Measurements from ENCODE around the gene TLN1. TPM values are rescaled to one million over a fixed set of nuclear protein-coding genes. Genes with fewer than 3 reads are reported as not detected.

Gene TLN1
- total RNA-seq (2014; rRNA removed; shearing (Covaris generic)) = 146 and 195 TPM in 2 replicates

GRCh38 chr9:35732185-35732799, at the start of gene TLN1, which contains the start of gene CREB3:
TLN1 (minus strand) TSS chr9:35732195; CDS start chr9:35725694, 6,501 bp downstream.
CREB3 (plus strand) TSS chr9:35732666; CDS start chr9:35732773, 107 bp downstream.
- peak; percentile 96 for DNase-seq (ENCODE audit: low spot score)
- in situ Hi-C loops (cut with HindIII; ENCODE audit: low sequenced_read_pairs) = no loop called here

- no peak for DNase-seq (ENCODE audit: low spot score)
- in situ Hi-C loops (cut with HindIII; ENCODE audit: low sequenced_read_pairs) = no loop called here
Observed at GRCh38 chr9:35781066-35781465, 49.1 kb upstream of the TLN1 start.

GRCh38 chr9:35778496-35778895, 46.5 kb upstream of the TLN1 start:
- no peak for DNase-seq (ENCODE audit: low spot score)
- in situ Hi-C loops (cut with HindIII; ENCODE audit: low sequenced_read_pairs) = no loop called here

- in situ Hi-C loops (cut with HindIII; ENCODE audit: low sequenced_read_pairs) = no loop called here
Observed at GRCh38 chr9:35776018-35776417, 44.0 kb upstream of the TLN1 start.

GRCh38 chr9:35774907-35775635, 43.1 kb upstream of the TLN1 start:
- DNase-seq (ENCODE audit: low spot score) = peak; percentile 81
- in situ Hi-C loops (cut with HindIII; ENCODE audit: low sequenced_read_pairs) = no loop called here

More at GRCh38 chr9:35776018-35776417, 44.0 kb upstream of the TLN1 start:
- no peak for DNase-seq (ENCODE audit: low spot score)

DNA sequence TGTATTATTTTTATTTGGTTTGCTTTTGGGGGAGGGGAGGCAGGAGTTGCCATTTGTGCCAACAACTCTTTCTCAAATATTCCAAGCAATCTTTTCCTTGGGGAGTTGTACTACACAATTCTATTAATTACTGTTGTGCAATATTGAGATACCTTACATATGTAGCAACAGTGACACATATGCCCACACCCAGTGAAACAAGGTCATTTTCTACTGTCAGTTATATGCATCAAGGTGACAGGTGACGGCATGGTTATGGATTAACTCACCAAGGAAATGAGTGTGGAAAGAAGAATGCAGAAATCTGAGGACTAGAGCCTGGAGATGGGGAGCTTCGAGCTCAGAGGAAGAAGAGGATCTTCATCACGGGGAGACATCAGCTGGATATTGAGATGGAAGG, 39.9 kb upstream of the TLN1 start:
- in situ Hi-C loops (cut with HindIII; ENCODE audit: low sequenced_read_pairs) = no loop called here
- DNase-seq (ENCODE audit: low spot score) = no peak

DNA sequence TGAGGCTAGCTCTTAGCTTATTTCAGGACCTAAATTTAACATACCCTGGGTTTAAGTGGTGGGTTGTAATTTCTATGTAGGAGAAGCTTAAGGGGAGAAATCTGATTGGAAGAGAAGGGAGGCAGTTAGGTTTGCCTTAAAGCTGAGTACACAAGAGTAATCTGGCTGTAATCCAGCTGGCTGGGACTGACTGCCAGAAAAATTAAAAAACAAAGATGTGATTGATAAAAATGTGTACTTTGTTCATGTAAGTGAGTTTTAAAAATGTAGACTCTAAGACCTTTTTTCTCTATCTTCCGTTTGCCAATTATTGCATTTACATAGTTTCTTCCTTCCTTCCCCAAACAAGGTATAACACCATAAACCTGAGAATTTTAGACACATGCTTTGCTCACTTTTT, 39.5 kb upstream of the TLN1 start:
- in situ Hi-C loops (cut with HindIII; ENCODE audit: low sequenced_read_pairs) = no loop called here
- peak; percentile 63 for DNase-seq (ENCODE audit: low spot score)

- DNase-seq (ENCODE audit: low spot score) = peak; percentile 97
- in situ Hi-C loops (cut with HindIII; ENCODE audit: low sequenced_read_pairs) = no loop called here
Observed at GRCh38 chr9:35771075-35771433, 39.1 kb upstream of the TLN1 start.

- in situ Hi-C loops (cut with HindIII; ENCODE audit: low sequenced_read_pairs) = no loop called here
Observed at GRCh38 chr9:35769763-35770162, 37.8 kb upstream of the TLN1 start.

GRCh38 chr9:35767458-35767857, 35.5 kb upstream of the TLN1 start:
- DNase-seq (ENCODE audit: low spot score) = no peak
- in situ Hi-C loops (cut with HindIII; ENCODE audit: low sequenced_read_pairs) = no loop called here

More at GRCh38 chr9:35769763-35770162, 37.8 kb upstream of the TLN1 start:
- DNase-seq (ENCODE audit: low spot score) = no peak

DNA sequence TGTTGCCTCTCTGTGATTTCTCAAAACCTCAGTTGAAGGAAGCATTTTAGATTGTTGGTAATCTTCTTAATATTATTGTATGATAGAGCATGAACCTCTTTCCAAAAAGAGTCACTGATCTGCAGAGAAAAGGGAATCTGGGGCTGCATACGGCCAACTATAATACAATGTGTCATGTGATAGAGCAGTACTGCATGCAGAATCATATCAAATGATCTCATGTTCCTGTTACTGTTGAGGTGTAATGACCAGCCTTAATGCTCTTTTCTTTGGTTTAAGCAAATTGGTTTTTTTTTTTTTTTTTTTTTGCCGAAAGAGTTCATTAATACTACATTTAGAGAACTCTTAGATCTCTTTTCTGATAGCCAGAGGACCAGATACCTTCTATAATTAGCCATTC, 35.0 kb upstream of the TLN1 start:
- in situ Hi-C loops (cut with HindIII; ENCODE audit: low sequenced_read_pairs) = no loop called here
- no peak for DNase-seq (ENCODE audit: low spot score)

DNA sequence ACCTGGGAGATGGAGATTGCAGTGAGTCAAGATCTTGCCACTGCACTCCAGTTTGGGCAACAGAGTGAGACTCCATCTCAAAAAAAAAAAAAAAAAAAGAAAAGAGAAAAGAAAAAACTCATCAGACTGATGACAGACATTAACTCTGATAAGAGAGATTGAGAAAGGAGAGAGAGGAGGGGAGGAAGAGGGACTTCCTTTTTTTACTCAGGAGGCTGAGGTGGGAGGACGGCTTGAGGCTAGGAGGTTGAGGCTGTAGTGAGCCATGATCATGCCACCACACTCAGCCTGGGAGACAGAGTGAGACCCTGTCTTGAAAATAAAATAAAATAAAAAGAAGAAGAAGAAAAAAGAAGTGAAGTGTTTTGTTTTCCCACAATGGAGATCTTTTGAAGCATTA, 31.8 kb upstream of the TLN1 start:
- DNase-seq (ENCODE audit: low spot score) = no peak
- in situ Hi-C loops (cut with HindIII; ENCODE audit: low sequenced_read_pairs) = no loop called here

GRCh38 chr9:35763181-35763580, 31.2 kb upstream of the TLN1 start:
- in situ Hi-C loops (cut with HindIII; ENCODE audit: low sequenced_read_pairs) = no loop called here

DNA sequence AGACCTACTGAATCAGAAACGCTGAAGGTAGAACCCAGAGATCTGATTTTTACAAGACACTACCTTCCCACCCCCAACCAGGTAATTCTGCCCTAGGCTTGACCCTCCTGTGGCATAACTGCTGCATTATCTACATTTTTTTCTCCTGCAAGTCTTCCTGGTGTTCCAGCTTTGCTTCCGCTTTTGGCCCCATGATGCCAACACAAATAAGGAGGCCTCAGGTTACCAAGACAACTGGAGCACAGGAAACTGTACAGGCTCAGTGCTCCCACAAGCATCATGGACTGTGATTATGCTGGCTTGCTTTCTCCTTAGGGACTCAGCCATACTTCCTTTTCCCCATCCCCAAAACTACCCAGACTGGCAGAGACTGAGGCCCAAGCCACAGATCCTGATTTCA, 28.7 kb upstream of the TLN1 start:
- DNase-seq (ENCODE audit: low spot score) = no peak

More at GRCh38 chr9:35763181-35763580, 31.2 kb upstream of the TLN1 start:
- no peak for DNase-seq (ENCODE audit: low spot score)

GRCh38 chr9:35759795-35760194, 27.8 kb upstream of the TLN1 start:
- in situ Hi-C loops (cut with HindIII; ENCODE audit: low sequenced_read_pairs) = no loop called here
- no peak for DNase-seq (ENCODE audit: low spot score)

More for the DNA sequence above, 28.7 kb upstream of the TLN1 start:
- in situ Hi-C loops (cut with HindIII; ENCODE audit: low sequenced_read_pairs) = no loop called here

DNA sequence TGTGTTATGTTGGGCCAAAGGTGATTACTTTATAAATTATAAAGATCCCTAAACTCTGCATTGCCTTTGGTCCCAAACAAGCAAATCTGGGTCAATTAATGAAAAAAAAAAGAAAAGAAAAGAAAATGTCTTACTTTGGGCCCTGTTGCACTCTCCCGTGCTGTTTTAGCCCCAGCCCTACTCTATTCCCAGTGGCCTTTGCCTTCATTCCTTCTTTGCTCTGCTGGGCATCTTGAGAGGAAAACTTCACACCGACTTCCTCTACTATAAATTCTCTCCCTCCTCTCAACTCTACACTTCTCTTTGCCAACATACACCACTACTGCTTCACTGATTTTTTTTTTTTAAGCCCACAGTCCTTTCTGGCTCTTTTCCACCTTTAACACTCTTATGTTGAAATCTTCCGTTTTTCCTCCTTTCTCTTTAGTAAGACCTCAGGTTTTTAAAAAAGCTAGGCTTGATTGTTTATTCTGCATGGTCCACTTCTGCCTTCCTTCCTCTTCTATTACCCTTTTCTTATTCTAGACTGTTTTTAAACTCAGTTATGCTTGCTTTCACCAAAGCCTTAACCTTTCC, 26.6 kb upstream of the TLN1 start:
- in situ Hi-C loops (cut with HindIII; ENCODE audit: low sequenced_read_pairs) = no loop called here
- no peak for DNase-seq (ENCODE audit: low spot score)

GRCh38 chr9:35757892-35758275, 25.9 kb upstream of the TLN1 start:
- DNase-seq (ENCODE audit: low spot score) = no peak
- in situ Hi-C loops (cut with HindIII; ENCODE audit: low sequenced_read_pairs) = no loop called here

GRCh38 chr9:35757226-35757891, 25.4 kb upstream of the TLN1 start:
- DNase-seq (ENCODE audit: low spot score) = peak; percentile 83
- in situ Hi-C loops (cut with HindIII; ENCODE audit: low sequenced_read_pairs) = no loop called here

DNA sequence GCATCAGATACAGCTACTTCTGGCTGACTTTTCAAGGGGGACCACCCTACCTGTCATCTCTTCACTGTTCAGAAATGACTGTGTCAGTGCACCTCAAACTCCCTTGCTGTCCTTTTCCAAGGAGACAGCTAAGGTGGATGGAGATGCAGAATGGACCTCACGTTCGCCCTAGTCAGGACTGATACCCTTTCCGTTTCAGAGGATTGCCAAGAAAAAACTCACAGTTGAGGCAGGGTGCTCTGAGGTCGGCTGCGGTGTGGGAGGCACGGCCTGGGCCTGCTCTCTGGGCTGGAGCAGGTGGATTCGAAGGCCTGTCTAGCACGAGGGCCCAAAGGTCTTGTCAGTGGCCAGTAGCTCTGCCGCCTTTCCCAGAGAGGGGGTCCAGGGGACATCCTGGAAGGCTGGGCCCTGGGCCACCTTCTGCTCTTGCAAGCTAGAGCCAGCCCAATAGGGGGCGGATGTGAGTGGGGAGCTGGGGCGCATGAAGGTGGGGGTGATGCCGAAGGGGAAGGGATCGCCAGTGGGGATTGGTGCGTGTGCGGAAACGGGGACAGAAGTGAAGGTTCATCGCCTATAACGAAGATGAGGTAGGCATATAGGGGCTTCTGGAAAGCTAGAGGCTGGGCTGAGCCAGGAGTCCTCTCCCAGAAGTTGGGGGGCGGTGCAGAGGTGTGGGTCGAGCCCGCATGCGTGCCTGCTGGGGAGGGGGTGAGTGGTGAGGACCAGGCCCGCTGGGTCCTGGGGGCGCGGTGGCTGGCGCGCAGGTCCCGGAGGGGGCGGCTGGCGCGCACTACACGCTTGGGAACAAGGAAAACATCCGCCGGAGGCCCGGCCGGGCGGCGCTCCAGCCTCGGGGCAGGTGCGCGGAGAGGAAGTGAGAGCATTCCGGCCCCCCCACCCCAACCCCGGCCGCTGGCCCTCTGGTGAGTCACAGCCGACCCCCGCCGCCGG, 24.6 kb upstream of the TLN1 start:
- in situ Hi-C loops (cut with HindIII; ENCODE audit: low sequenced_read_pairs) = no loop called here
- DNase-seq (ENCODE audit: low spot score) = peak; percentile 77

All from G401 (cell line).